Caco-2 (cell line): ENCODE measurements around the gene CNTNAP5. TPM values are rescaled to one million over a fixed set of nuclear protein-coding genes. Genes with fewer than 3 reads are reported as not detected.

Experiments used
- BruUV-seq: library from RNA; stranded (reverse); fragments of 400-500 nt; replicated peaks from 2 replicates; lab custom pipeline; 2021; lab: Mats Ljungman, UMichigan
- CTCF ChIA-PET: fragments of 300-600 bp; sonication (Branson Sonifier 250); formaldehyde crosslinking; loops from one replicate; lab custom pipeline; 2022; ENCODE audit warnings: antibody characterized with exemption; lab: Charles Lee
- POLR2A ChIA-PET: fragments of 300-600 bp; sonication (Branson Sonifier 250); formaldehyde crosslinking; loops from one replicate; lab custom pipeline; 2022; ENCODE audit warnings: antibody characterized with exemption; lab: Charles Lee
- DNase-seq, 2 experiments: peaks; one replicate each; pipeline versions ENCODE4 v3.0.0 to v3.0.0-alpha.2; 2020 to 2022
- H3K27me3 ChIP-seq: replicated peaks from 2 replicates; pipeline ENCODE4 v1.6.0; 2011; ENCODE audit warnings: low read length; ENCODE audit not compliant: control insufficient read depth, insufficient read depth
- H3K36me3 ChIP-seq: 2 replicates; pipeline ENCODE4 v1.5.1; 2011; ENCODE audit warnings: low read length; ENCODE audit not compliant: control insufficient read depth, insufficient read depth
- H3K4me1 ChIP-seq: fragments of 250-450 bp; sonication (Bioruptor Pico); 2 replicates; pipeline ENCODE4 v1.5.1; 2020; ENCODE audit warnings: mild to moderate bottlenecking
- H3K4me3 ChIP-seq: 2 replicates; pipeline ENCODE4 v1.5.1; 2011; ENCODE audit warnings: low read depth, mild to moderate bottlenecking, control low read depth, low read length
- H3K9me3 ChIP-seq: fragments of 250-450 bp; sonication (Bioruptor Pico); 2 replicates; pipeline ENCODE4 v1.5.1; 2020; ENCODE audit warnings: mild to moderate bottlenecking, moderate library complexity
- H3K27ac Mint-ChIP-seq: one replicate; pipeline ENCODE4 v1.8.0; 2022; ENCODE audit warnings: mixed read lengths; ENCODE audit not compliant: unreplicated experiment
- H3K27me3 Mint-ChIP-seq: one replicate; pipeline ENCODE4 v1.8.0; 2022; ENCODE audit warnings: mixed read lengths; ENCODE audit not compliant: insufficient read depth, unreplicated experiment
- H3K36me3 Mint-ChIP-seq: one replicate; pipeline ENCODE4 v1.8.0; 2022; ENCODE audit warnings: mild to moderate bottlenecking, mixed read lengths; ENCODE audit not compliant: insufficient read depth, unreplicated experiment
- H3K4me1 Mint-ChIP-seq: one replicate; pipeline ENCODE4 v1.8.0; 2022; ENCODE audit warnings: low read depth, mixed read lengths; ENCODE audit not compliant: unreplicated experiment
- H3K4me3 Mint-ChIP-seq: one replicate; pipeline ENCODE4 v1.8.0; 2022; ENCODE audit warnings: mild to moderate bottlenecking, moderate library complexity, mixed read lengths; ENCODE audit not compliant: unreplicated experiment
- H3K9me3 Mint-ChIP-seq: one replicate; pipeline ENCODE4 v1.8.0; 2022; ENCODE audit warnings: mixed read lengths; ENCODE audit not compliant: unreplicated experiment
- intact Hi-C: fragments of 100-400 bp; cut with micrococcal nuclease; formaldehyde crosslinking; loops from one replicate; pipeline ENCODE4 v1.10.0; 2022; ENCODE audit not compliant: unreplicated experiment
- total RNA-seq: library from RNA; stranded (reverse); gene quantifications from 2 replicates; pipeline ENCODE4 v1.2.3, GENCODE V29; 2022
- TF ChIP-seq, protein P1 (sequence below), 2 experiments: fragments of 200-600 bp in 1 of 2; IDR thresholded peaks; 1 replicate in 1 of 2; 2 replicates in 1 of 2; pipeline versions ENCODE4 v1.5.1 to v1.8.0; 2011 to 2022; ENCODE audit warnings: antibody characterized with exemption in 1 of 2, control low read depth in 1 of 2, inconsistent platforms in 1 of 2, low read depth in 1 of 2, low read length in 1 of 2, mild to moderate bottlenecking in 1 of 2, moderate library complexity in 1 of 2; ENCODE audit not compliant: insufficient read depth in 1 of 2, severe bottlenecking in 1 of 2, unreplicated experiment in 1 of 2

CNTNAP5 gene
- total RNA-seq, 1 experiment from 2014 or later = 0.14 TPM

DNA sequence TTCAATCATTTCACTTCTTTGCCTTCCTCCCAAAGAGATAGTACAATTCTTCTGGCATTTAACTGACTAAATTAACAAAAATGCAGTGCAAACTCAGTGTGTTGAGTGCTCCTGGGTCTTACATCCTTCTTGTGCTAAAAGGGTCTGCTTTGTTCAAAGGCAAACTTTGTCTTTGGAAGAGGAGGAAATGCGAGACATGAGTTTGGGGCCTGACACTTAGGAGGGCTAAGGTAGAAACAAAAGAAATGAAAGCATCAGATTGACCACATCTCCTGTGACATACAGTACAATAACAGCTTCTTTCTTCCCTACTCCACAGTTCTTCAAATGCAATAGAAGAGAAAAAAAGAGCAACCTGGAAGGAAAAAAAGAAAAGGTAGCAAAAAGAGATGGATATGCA, 161.7 kb downstream of the CNTNAP5 start:
- Histone ChIP-seq H3K4me3 (no peak overlapping the region), H3K36me3 (no peaks in the 10 kb centered on the region), H3K4me1 (no peaks in the 10 kb centered on the region), H3K9me3 (no peaks in the 10 kb centered on the region), H3K27me3 (no peaks in the 10 kb centered on the region)
- Mint-ChIP-seq H3K4me1 (no peaks in the 10 kb centered on the region), H3K9me3 (no peaks in the 10 kb centered on the region), H3K27ac (no peak overlapping the region), H3K4me3 (no peak overlapping the region), H3K36me3 (no peaks in the 10 kb centered on the region), H3K27me3 (peaks cover 8% of the 10 kb centered on the region)
- TF ChIP-seq, protein P1, sequence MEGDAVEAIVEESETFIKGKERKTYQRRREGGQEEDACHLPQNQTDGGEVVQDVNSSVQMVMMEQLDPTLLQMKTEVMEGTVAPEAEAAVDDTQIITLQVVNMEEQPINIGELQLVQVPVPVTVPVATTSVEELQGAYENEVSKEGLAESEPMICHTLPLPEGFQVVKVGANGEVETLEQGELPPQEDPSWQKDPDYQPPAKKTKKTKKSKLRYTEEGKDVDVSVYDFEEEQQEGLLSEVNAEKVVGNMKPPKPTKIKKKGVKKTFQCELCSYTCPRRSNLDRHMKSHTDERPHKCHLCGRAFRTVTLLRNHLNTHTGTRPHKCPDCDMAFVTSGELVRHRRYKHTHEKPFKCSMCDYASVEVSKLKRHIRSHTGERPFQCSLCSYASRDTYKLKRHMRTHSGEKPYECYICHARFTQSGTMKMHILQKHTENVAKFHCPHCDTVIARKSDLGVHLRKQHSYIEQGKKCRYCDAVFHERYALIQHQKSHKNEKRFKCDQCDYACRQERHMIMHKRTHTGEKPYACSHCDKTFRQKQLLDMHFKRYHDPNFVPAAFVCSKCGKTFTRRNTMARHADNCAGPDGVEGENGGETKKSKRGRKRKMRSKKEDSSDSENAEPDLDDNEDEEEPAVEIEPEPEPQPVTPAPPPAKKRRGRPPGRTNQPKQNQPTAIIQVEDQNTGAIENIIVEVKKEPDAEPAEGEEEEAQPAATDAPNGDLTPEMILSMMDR (IDR thresholded peaks at IDR 0.05; ENCODE audit: insufficient read depth in 1 of 2, low read depth in 1 of 2, low read length in 1 of 2, severe bottlenecking in 1 of 2, unreplicated experiment in 1 of 2) = no peak
- POLR2A ChIA-PET = no interaction called here
- CTCF ChIA-PET = no interaction called here
- no TSS peak for BruUV-seq
- no peak for DNase-seq
- intact Hi-C loops = no loop called here

DNA sequence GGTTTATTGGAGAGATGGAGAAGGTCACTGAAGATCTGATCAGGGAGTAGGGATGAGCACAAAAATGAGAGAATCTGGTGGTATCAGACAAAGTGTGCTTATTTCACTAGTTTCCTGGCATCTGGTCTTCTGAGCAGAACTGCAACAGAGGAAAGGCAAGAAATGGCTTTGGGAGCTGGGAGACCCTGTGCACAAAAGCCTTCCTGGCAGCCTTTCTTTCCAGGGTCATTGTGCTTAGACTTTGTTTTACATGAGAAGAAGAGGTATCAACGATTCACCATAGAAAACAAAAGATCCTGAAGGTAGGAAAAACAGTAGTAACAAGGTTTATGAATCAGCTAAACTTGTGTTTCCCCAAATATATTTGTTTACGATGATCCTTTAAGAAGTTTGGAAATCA, 162.9 kb downstream of the CNTNAP5 start:
- no TSS peak for BruUV-seq
- no peak for DNase-seq
- CTCF ChIA-PET = no interaction called here
- no peaks in the 10 kb centered on the region for H3K27me3 ChIP-seq
- TF ChIP-seq, protein P1 (IDR thresholded peaks at IDR 0.05; ENCODE audit: insufficient read depth in 1 of 2, low read depth in 1 of 2, low read length in 1 of 2, severe bottlenecking in 1 of 2, unreplicated experiment in 1 of 2) = no peak
- POLR2A ChIA-PET = no interaction called here
- H3K4me1 Mint-ChIP-seq = no peaks in the 10 kb centered on the region
- no peaks in the 10 kb centered on the region for H3K9me3 ChIP-seq
- no peaks in the 10 kb centered on the region for H3K36me3 ChIP-seq
- no peak overlapping the region for H3K4me3 ChIP-seq
- no peaks in the 10 kb centered on the region for H3K36me3 Mint-ChIP-seq
- intact Hi-C loops = no loop called here
- H3K4me3 Mint-ChIP-seq = no peak overlapping the region
- H3K9me3 Mint-ChIP-seq = no peaks in the 10 kb centered on the region
- H3K4me1 ChIP-seq = no peaks in the 10 kb centered on the region
- H3K27ac Mint-ChIP-seq = no peak overlapping the region
- H3K27me3 Mint-ChIP-seq = peaks cover 11% of the 10 kb centered on the region

DNA sequence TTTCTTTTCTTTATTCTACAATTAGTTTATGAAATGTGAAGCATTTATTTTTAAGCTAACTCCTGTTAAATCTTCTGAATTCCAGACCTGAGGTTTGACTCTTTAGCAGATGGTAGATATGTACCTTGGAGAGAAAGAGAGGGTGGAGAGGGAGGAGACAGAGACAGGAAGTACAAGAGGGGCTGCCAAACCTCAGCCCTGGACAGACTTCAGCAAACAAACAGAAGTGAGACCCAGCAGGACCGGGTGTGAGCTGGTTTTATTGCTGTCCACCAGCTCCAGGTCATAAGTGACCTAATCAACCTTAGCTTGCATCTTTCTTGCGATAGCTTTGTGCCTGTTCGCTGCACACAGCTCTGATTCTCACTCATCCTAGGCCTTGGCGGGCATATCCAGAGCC, 168.6 kb downstream of the CNTNAP5 start:
- H3K4me1 ChIP-seq = no peaks in the 10 kb centered on the region
- ChIA-PET POLR2A (no interaction called here), CTCF (no interaction called here)
- intact Hi-C loops = no loop called here
- no TSS peak for BruUV-seq
- no peaks in the 10 kb centered on the region for H3K9me3 ChIP-seq
- Mint-ChIP-seq H3K27me3 (peaks cover 3% of the 10 kb centered on the region), H3K4me3 (no peak overlapping the region), H3K9me3 (no peaks in the 10 kb centered on the region), H3K36me3 (no peaks in the 10 kb centered on the region), H3K4me1 (no peaks in the 10 kb centered on the region), H3K27ac (no peak overlapping the region)
- DNase-seq = no peak
- TF ChIP-seq, protein P1 (IDR thresholded peaks at IDR 0.05; ENCODE audit: insufficient read depth in 1 of 2, low read depth in 1 of 2, low read length in 1 of 2, severe bottlenecking in 1 of 2, unreplicated experiment in 1 of 2) = no peak
- no peaks in the 10 kb centered on the region for H3K36me3 ChIP-seq
- H3K4me3 ChIP-seq = no peak overlapping the region
- no peaks in the 10 kb centered on the region for H3K27me3 ChIP-seq
